ENCODE measurements around the gene PDHX.

Gene PDHX

DNA sequence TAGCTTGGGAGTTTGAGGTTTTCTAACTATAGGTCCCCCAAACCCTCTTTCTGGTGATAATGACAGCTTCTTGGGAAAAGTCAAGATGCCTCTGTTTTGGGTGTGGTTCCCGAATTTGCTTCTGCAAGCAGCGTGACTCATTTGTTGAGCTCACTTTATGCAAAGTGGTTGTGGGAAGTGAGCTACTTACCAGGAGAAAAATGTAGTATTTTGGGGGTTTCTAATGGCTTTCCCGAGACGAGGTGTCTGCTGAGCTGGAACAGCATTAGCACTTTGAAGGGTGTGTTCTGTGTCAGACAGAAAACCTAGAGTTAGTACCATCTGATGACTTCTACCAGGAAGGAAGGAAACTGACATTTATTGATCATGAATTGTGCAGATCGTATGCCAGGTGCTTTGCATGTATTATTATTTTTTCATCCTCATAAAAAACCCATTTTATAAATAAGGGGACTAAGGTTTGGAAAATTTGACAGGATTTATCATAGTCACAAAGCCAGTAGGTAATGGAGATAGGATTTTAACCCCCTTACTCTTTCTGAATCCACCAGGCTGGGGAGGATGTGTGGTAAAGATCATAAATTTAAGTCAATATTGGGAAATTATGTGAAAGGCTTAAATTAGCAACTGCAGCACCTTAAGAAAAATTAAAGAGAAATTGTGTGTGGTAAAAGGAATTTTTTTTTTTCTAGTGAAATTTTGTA is 113.7 kb downstream of the PDHX start:
- peak in 1 of 2 experiments; percentile 55 for DNase-seq

- peak in 1 of 2 experiments; percentile 35 for DNase-seq
These were observed 114.3 kb downstream of the PDHX start for GRCh38 chr11:35030716-35031213.

DNA sequence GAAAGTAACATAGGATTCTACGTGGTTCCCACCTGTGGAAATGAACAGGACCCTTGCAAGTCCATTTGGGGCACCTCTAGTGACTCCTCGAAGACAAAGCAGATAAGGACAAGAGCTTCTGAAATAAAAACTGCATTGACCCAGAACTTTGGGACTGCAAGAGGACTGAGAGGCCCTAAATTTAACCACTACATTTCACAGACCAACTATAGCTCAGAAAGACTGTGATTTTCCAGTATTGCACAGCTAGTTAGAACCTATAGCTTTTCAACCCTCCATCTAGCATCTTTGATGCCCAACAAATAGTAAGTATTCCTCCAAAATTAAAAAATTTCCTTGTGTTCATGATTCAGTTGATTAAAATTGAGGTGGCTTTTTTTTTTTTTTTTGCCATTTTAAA is 114.9 kb downstream of the PDHX start:
- DNase-seq = no peak

DNA sequence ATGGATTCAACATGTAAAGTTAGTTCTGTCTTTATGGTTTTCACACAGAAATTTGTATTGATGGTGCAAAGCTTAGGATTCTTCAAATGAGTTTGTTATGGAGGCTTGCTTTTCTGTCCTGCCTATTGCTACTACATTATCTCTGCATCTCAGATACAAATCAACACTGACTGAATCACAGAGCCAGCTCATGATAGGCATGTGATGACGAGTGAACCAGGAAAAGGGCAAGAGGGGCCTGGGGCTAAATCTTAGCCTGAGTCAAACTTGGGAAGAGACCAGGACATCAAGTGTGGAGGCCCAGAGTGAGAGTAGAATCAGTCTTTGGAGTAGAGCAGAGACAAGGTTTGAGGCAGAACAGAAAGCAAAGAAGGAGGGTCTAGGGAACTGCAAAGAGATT is 115.4 kb downstream of the PDHX start:
- no peak for DNase-seq

DNA sequence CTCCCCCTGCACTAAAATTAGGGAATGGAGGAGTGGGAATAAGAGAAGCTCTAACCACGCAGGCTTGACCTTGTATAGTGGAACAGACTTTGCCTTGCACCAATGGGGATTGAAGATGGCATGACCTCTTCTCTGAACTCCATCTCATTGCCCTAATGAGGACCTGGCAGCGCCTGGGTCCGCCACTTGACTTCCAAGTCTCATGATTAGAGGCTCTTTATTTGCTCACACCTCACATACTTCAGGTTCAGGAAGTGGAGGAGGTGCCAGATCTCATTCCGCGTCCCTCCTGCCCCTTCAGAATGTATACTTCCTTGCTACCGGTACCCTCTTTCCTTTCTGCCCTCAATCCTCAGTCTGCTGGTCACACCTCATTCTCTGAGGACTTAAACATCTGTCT is 116.6 kb downstream of the PDHX start:
- no peak for DNase-seq

GRCh38 chr11:35034401-35034800 is 118.0 kb downstream of the PDHX start:
- DNase-seq = no peak

DNA sequence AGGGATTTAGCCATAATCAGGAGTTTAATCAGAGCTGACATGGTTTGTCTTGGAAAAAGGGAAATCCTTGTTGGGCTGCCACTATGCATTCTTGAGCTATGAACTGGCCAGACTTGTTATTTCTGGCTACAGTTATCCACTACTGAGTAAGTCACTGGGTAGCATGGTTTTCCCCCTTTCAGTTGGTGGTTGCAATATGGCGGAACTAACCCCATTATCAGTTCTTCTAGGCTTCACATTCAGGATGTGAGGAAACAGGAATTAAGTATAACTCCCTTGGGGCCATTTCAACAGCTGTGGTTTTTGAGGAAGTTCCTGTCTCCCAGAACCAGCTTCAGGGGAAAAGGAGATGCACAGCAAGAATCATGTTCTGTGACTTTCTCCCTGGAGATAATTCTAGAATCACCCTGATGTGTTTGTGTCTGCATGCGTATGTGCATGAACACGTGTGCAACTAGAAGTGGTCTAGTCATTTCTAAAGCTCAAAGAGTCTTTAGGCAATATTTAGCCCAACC is 119.5 kb downstream of the PDHX start:
- DNase-seq = no peak

- DNase-seq = no peak
These were observed 120.2 kb downstream of the PDHX start for GRCh38 chr11:35036639-35037038.

DNA sequence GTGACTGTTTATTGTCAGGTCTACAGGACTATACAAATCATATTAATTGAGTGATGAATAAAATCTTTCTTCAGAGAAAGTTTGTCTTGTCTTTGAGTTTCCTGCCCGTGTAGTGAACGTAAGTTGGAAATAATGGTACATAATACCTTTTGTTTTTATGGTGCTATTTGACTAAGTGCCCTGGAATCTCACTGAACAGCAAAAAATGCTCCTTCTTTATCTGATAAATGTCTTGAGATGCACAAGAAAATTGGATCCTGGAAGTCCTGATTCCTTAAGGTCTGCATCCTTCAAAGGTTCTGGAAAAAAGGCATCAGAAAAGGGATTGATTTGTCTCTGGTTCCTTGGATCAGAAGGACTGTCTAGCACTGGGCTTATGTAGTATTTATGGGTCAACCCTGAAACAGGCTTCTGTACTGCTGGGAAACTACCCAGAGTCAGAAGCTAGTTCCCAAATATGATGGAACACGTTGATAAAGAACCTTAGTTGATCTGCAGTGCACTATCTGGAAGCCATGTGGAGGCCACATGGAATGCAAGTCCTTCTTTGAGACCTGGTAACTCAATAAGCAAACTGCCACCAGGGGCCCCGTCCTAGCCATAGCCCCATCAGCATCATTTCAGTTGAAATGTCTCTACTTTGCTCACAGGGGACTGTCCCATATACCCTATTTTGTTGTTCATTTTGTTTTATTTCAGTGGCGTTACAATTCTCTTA is 122.0 kb downstream of the PDHX start:
- no peak for DNase-seq

DNA sequence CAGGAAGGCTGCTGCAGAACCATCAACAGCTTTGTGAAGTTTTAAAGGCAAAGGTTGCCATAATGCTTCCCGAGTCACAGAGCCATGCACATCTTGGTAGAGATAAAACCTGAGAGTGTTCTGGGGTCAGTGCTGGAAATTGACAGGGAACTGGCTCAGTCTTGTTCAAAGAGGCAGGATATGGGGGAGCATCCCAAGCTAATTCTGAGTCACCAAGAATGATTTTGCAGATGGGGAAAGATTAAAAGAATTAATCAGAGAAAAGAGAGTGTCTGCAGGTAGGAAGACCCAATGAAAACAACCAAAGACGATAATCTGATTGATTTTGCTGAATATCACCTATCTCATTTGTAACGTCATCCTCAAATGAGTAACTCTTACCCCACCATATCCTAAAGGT is 122.7 kb downstream of the PDHX start:
- no peak for DNase-seq

- DNase-seq = peak; percentile 38 to 74
These were observed 124.0 kb downstream of the PDHX start for GRCh38 chr11:35040221-35040942.

GRCh38 chr11:35041070-35041554 is 124.7 kb downstream of the PDHX start:
- no peak for DNase-seq

DNA sequence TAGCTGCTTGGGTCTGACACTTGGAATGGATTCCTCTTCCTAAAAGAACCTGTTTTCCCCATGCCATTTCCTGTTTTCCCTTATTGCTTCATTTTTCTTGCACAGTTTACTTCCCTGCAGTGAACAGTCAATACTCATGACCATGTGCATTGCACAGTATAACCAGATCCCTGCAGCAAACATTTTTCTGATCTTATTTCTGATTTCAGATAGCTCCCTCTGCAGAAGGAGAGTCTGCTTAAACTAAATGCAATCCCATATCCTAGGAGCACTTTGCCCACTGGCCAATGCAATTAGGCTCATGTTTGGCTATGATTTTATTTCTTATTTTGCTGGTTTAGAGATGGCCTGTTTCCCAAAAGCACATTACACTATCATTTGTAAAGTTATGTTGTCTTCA is 125.8 kb downstream of the PDHX start:
- DNase-seq = no peak

GRCh38 chr11:35042913-35043312 is 126.5 kb downstream of the PDHX start:
- no peak for DNase-seq

GRCh38 chr11:35043936-35044335 is 127.5 kb downstream of the PDHX start:
- no peak for DNase-seq

GRCh38 chr11:35045236-35045820 is 128.9 kb downstream of the PDHX start:
- DNase-seq = peak; percentile 17 to 73
